SU-DHL-6 (cell line): ENCODE measurements around the gene PXMP4.

Experiments used
- H2AFZ ChIP-seq: fragments of 200-600 bp; sonication (generic); 2 replicates; pipeline ENCODE4 v1.6.1; 2014; ENCODE audit warnings: low read depth, mild to moderate bottlenecking, moderate library complexity, mixed read lengths, antibody characterized with exemption, low read length; ENCODE audit not compliant: severe bottlenecking
- H3F3A ChIP-seq: fragments of 200-600 bp; shearing (Covaris generic); 2 replicates; pipeline ENCODE4 v1.6.0; 2016; ENCODE audit warnings: antibody characterized with exemption, mild to moderate bottlenecking; ENCODE audit not compliant: insufficient read depth
- H3K27ac ChIP-seq: fragments of 200-600 bp; sonication (generic); 2 replicates; pipeline ENCODE4 v1.5.1; 2016; ENCODE audit warnings: low read depth, mild to moderate bottlenecking, low read length, moderate library complexity, mixed read lengths
- H3K27me3 ChIP-seq: fragments of 200-600 bp; sonication (generic), shearing (Covaris generic); 2 replicates; pipeline ENCODE4 v1.6.0; 2014; ENCODE audit warnings: mild to moderate bottlenecking, low read length
- H3K36me3 ChIP-seq: fragments of 200-600 bp; sonication (generic); 2 replicates; pipeline ENCODE4 v1.6.1; 2014; ENCODE audit warnings: mild to moderate bottlenecking, low read length, mixed read lengths
- H3K4me2 ChIP-seq: fragments of 300-600, 200-600 bp; shearing (Covaris generic), sonication (generic); 2 replicates; pipeline ENCODE4 v1.6.0; 2014; ENCODE audit warnings: low read length, low read depth, mild to moderate bottlenecking; ENCODE audit not compliant: poor library complexity, severe bottlenecking
- H3K4me3 ChIP-seq: fragments of 200-600 bp; sonication (generic); 2 replicates; pipeline ENCODE4 v1.5.1; 2014; ENCODE audit warnings: antibody characterized with exemption, low read length, mild to moderate bottlenecking, mixed read lengths; ENCODE audit not compliant: insufficient read depth, poor library complexity, severe bottlenecking
- H3K79me2 ChIP-seq: fragments of 200-600 bp; sonication (generic); 2 replicates; pipeline ENCODE4 v1.6.1; 2014; ENCODE audit warnings: mild to moderate bottlenecking, low read length, moderate library complexity; ENCODE audit not compliant: insufficient read depth
- H3K9ac ChIP-seq: fragments of 200-600 bp; sonication (generic); 2 replicates; pipeline ENCODE4 v1.7.0; 2014; ENCODE audit warnings: mild to moderate bottlenecking, low read length
- H3K9me2 ChIP-seq: fragments of 200-600 bp; sonication (generic); replicated peaks from 2 replicates; pipeline ENCODE4 v1.6.1; 2014; ENCODE audit warnings: low read length; ENCODE audit not compliant: insufficient read depth
- H3K9me3 ChIP-seq: fragments of 200-600 bp; sonication (generic); 2 replicates; pipeline ENCODE4 v1.6.1; 2014; ENCODE audit warnings: low read length, mixed read lengths; ENCODE audit not compliant: insufficient read depth
- H4K20me1 ChIP-seq: fragments of 200-600 bp; sonication (generic); 2 replicates; pipeline ENCODE4 v1.6.1; 2014; ENCODE audit warnings: low read depth, mild to moderate bottlenecking, antibody characterized with exemption, low read length, moderate library complexity, mixed read lengths
- CTCF ChIP-seq: fragments of 200-600 bp; sonication (generic); IDR thresholded peaks from one replicate; pipeline ENCODE4 v1.5.1; 2017; ENCODE audit warnings: antibody characterized with exemption, mild to moderate bottlenecking, low read length, moderate library complexity; ENCODE audit not compliant: insufficient read depth, poor library complexity, severe bottlenecking
- EZH2phosphoT487 ChIP-seq: fragments of 200-600 bp; sonication (generic), shearing (Covaris generic); conservative IDR thresholded peaks from 2 replicates; pipeline ENCODE4 v1.6.1; 2018; ENCODE audit warnings: mild to moderate bottlenecking, antibody characterized with exemption, low read length, moderate library complexity, mixed read lengths

PXMP4 gene

DNA sequence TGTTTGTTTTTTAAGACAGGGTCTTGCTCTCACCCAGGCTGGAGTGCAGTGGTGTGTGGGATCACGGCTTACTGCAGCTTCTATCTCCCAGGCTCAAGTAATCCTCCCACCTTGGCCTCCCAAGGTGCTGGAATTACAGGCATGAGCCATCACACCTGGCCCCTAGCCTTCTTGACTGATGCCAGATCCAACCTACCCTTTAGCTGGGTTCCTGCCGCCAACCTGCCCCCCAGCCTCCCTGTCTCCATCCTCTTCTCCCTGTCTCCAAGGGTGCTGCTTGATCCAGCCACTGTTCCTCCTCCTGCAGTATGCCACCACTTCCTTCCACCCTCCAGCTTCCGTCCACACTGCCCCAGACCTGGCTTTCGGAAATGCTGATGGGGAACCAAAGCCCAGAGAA is 61.2 kb downstream of the PXMP4 start:
- Histone ChIP-seq H3K79me2 (peaks cover 8% of the 10 kb centered on the region; the same call in 1 of the 2 replicates), H3K36me3 (no peaks in the 10 kb centered on the region), H3K4me3 (no peak overlapping the region), H3K4me2 (no peak overlapping the region), H3K9me3 (no peaks in the 10 kb centered on the region), H3K27me3 (no peaks in the 10 kb centered on the region), H3K27ac (no peak overlapping the region), H2AFZ (no peak overlapping the region), H3F3A (no peaks in the 10 kb centered on the region), H3K9ac (no peak overlapping the region), H3K9me2 (no peaks in the 10 kb centered on the region), H4K20me1 (no peaks in the 10 kb centered on the region)
- TF ChIP-seq EZH2phosphoT487 (no peak), CTCF (no peak)

DNA sequence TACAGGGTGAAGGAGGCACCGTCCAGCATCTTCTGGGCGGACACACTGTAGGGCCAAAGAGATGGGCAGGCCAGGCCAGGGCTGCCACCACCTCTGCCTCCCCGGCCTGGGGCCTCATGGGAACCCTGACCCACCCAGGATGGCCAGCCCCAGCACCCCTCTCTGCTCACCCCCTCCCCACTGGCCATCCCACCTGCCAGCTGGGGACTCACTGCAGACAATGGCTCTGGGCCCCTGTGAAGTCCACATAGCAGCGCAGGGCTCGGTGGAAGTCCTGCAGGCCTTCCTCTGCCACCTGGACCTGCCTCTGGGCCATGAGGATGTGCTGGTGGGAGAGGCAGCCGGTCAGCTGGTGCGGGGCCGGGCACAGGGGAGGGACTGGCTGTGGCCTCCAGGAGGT is 61.6 kb downstream of the PXMP4 start:
- Histone ChIP-seq H3K36me3 (no peaks in the 10 kb centered on the region), H3K9me2 (no peaks in the 10 kb centered on the region), H3K27ac (no peak overlapping the region), H3F3A (no peaks in the 10 kb centered on the region), H3K9ac (no peak overlapping the region), H4K20me1 (no peaks in the 10 kb centered on the region), H2AFZ (no peak overlapping the region), H3K4me3 (no peak overlapping the region), H3K79me2 (peaks cover 8% of the 10 kb centered on the region; the same call in 1 of the 2 replicates), H3K4me2 (no peak overlapping the region), H3K27me3 (no peaks in the 10 kb centered on the region), H3K9me3 (no peaks in the 10 kb centered on the region)
- TF ChIP-seq EZH2phosphoT487, result no peak
- no peak for TF ChIP-seq CTCF

- TF ChIP-seq CTCF (no peak), EZH2phosphoT487 (no peak)
Measured at GRCh38 chr20:33657704-33658095, 62.4 kb downstream of the PXMP4 start.

More at GRCh38 chr20:33657704-33658095, 62.4 kb downstream of the PXMP4 start:
- no peaks in the 10 kb centered on the region for H3K9me2 ChIP-seq
- no peaks in the 10 kb centered on the region for H4K20me1 ChIP-seq
- H3K27ac ChIP-seq, result no peak overlapping the region
- H3F3A ChIP-seq, result no peaks in the 10 kb centered on the region
- H3K79me2 ChIP-seq, result peaks cover 2% of the 10 kb centered on the region; the same call in 1 of the 2 replicates
- H3K9ac ChIP-seq, result no peak overlapping the region
- H3K4me3 ChIP-seq, result no peak overlapping the region
- H3K36me3 ChIP-seq, result no peaks in the 10 kb centered on the region
- H2AFZ ChIP-seq, result no peak overlapping the region
- no peaks in the 10 kb centered on the region for H3K27me3 ChIP-seq
- H3K4me2 ChIP-seq, result no peak overlapping the region
- H3K9me3 ChIP-seq, result no peaks in the 10 kb centered on the region
